Right lobe of liver (tissue), 6 donors: ENCODE data around the gene GPN1. TPM values are rescaled to one million over a fixed set of nuclear protein-coding genes. Genes with fewer than 3 reads are reported as not detected.

Source experiments
- ATAC-seq, 4 donors: fragments of 200-7000 bp; cut with Tn5 transposase; one replicate each; pipeline ENCODE4 v1.9.1; 2020; ENCODE audit warnings: mild to moderate bottlenecking in 4 of 4, moderate library complexity in 4 of 4
- DNase-seq, 3 donors: peaks; one replicate each; pipeline ENCODE4 v3.0.0-alpha.2; 2020
- H3K27ac ChIP-seq, 3 donors: fragments of 200-600 bp; one replicate each; pipeline ENCODE4 v1.8.0; 2022
- H3K27me3 ChIP-seq, 2 donors: fragments of 200-600 bp; one replicate each; pipeline ENCODE4 v1.8.0; 2022
- H3K36me3 ChIP-seq, 4 donors: fragments of 200-600 bp; sonication (generic) in 1 of 4; one replicate each; pipeline versions ENCODE4 v1.5.1 to v1.8.0; 2017 to 2022; ENCODE audit warnings: control low read depth in 1 of 4
- H3K4me1 ChIP-seq, 4 donors: fragments of 200-600 bp; sonication (generic) in 1 of 4; one replicate each; pipeline versions ENCODE4 v1.5.1 to v1.8.0; 2017 to 2022; ENCODE audit warnings: control low read depth in 1 of 4
- H3K4me3 ChIP-seq, 3 donors: fragments of 200-600 bp; one replicate each; pipeline ENCODE4 v1.8.0; 2022
- H3K9me3 ChIP-seq, 4 donors: fragments of 200-600 bp; sonication (generic) in 1 of 4; one replicate each; pipeline versions ENCODE4 v1.5.1 to v1.8.0; 2017 to 2022; ENCODE audit warnings: control low read depth in 1 of 4
- CTCF ChIP-seq, 4 donors: fragments of 200-600 bp in 3 of 4; fragments of 450-650 bp in 1 of 4; IDR thresholded peaks; one replicate each; pipeline versions ENCODE4 v1.5.1 to v1.8.0; 2016 to 2022; ENCODE audit warnings: antibody characterized with exemption in 4 of 4, mild to moderate bottlenecking in 2 of 4
- POLR2A ChIP-seq: fragments of 450-650 bp; IDR thresholded peaks from one replicate; pipeline ENCODE4 v1.6.1; 2017; ENCODE audit warnings: antibody characterized with exemption, mild to moderate bottlenecking
- WGBS: methylation state at CpG from one replicate; pipeline ENCODE4 v1.1.6; 2018; ENCODE audit warnings: low coverage, low lambda C conversion rate; ENCODE audit not compliant: insufficient coverage; ENCODE audit errors: missing lambda C conversion rate; 5-methylcytosine and 5-hydroxymethylcytosine counted together
- intact Hi-C, 2 donors: fragments of 100-400 bp; cut with DNase I; formaldehyde crosslinking; loops; one replicate each; pipeline versions ENCODE4 v1.11.2 to v1.14.1; 2022
- total RNA-seq, 6 experiments: library from RNA; depleted of rRNA in 2 of 6; stranded (reverse); fragments of >200 nt in 2 of 6; fragmentation: NEBNext Ultra II Directional in 3 of 6; extraction: Animal tissue kit (Norgen Biotek cat#: 25700) in 3 of 6; gene quantifications; one replicate each; pipeline versions ENCODE4 v1.1.0 to v1.2.4, GENCODE V29; 2016 to 2023
- donor health status: DM: no; HTN: yes; CAD: no.
- donor health status: DM: no; HTN: no; CAD: no.
- donor health status: DM: no; HTN: no; CAD: no.
- donor health status: DM: no; HTN: yes; CAD: no.
- donor health status: DM: no; HTN: yes; CAD: no.

Gene GPN1
- total RNA-seq, 6 experiments from 2014 or later, result 9.4 to 14.6 (median 11.3) TPM

- H3K27me3 ChIP-seq, result no peaks in the 10 kb centered on the region
- no peak overlapping the region for H3K27ac ChIP-seq
- H3K36me3 ChIP-seq, result peaks cover 0 to 54% (median 13%) of the 10 kb centered on the region in 4 donors
- H3K9me3 ChIP-seq, result no peaks in the 10 kb centered on the region
- ATAC-seq, result no peak
- peaks cover 0 to 15% (median 2%) of the 10 kb centered on the region in 4 donors for H3K4me1 ChIP-seq
- WGBS, result 36% methylated on average over 1 of the region's 1 CpG
- intact Hi-C loops, result no loop called here
- H3K4me3 ChIP-seq, result no peak overlapping the region
- DNase-seq, result no peak
- TF ChIP-seq CTCF (IDR thresholded peaks at IDR 0.05), result no peak
- no peak for TF ChIP-seq POLR2A
These were observed 38.6 kb downstream of the GPN1 start for GRCh38 chr2:27667446-27667845.

GRCh38 chr2:27671235-27671634 lies 42.4 kb downstream of the GPN1 start:
- Histone ChIP-seq H3K9me3 (no peaks in the 10 kb centered on the region), H3K4me3 (no peak overlapping the region), H3K27ac (no peak overlapping the region), H3K4me1 (no peaks in the 10 kb centered on the region), H3K36me3 (peaks cover 0 to 74% (median 17%) of the 10 kb centered on the region in 4 donors), H3K27me3 (no peaks in the 10 kb centered on the region)
- TF ChIP-seq POLR2A (no peak), CTCF (IDR thresholded peaks at IDR 0.05) (no peak)
- DNase-seq (no peak), ATAC-seq (no peak)
- WGBS, result 89% methylated on average over 4 of the region's 4 CpGs
- intact Hi-C loops, result no loop called here

GRCh38 chr2:27672723-27673486 lies 44.1 kb downstream of the GPN1 start:
- no peaks in the 10 kb centered on the region for H3K9me3 ChIP-seq
- no peaks in the 10 kb centered on the region for H3K4me1 ChIP-seq
- TF ChIP-seq CTCF (IDR thresholded peaks at IDR 0.05) (no peak), POLR2A (no peak)
- intact Hi-C loops, result no loop called here
- peaks cover 0 to 76% (median 19%) of the 10 kb centered on the region in 4 donors for H3K36me3 ChIP-seq
- ATAC-seq (no peak), DNase-seq (no peak)
- WGBS, result 86% methylated on average over 5 of the region's 5 CpGs
- no peaks in the 10 kb centered on the region for H3K27me3 ChIP-seq
- no peak overlapping the region for H3K27ac ChIP-seq
- H3K4me3 ChIP-seq, result no peak overlapping the region

- no peak overlapping the region for H3K4me3 ChIP-seq
- intact Hi-C loops, result no loop called here
- no peak for DNase-seq
- H3K4me1 ChIP-seq, result no peaks in the 10 kb centered on the region
- no peak for ATAC-seq
- H3K27me3 ChIP-seq, result no peaks in the 10 kb centered on the region
- no peaks in the 10 kb centered on the region for H3K9me3 ChIP-seq
- 94% methylated on average over 2 of the region's 2 CpGs for WGBS
- peaks cover 0 to 43% (median 11%) of the 10 kb centered on the region in 4 donors for H3K36me3 ChIP-seq
- no peak overlapping the region for H3K27ac ChIP-seq
- TF ChIP-seq POLR2A (no peak), CTCF (IDR thresholded peaks at IDR 0.05) (no peak)
These were observed 51.7 kb downstream of the GPN1 start for GRCh38 chr2:27680571-27680970.
